HEK293T (cell line): ENCODE data around the gene DOCK3.

Experiments
- BHLHE40 ChIP-seq: fragments of 450-650 bp; IDR thresholded peaks from 2 replicates; pipeline ENCODE4 v1.6.1; 2016; ENCODE audit warnings: mild to moderate bottlenecking, moderate library complexity, borderline replicate concordance
- ELF4 ChIP-seq: fragments of 450-650 bp; IDR thresholded peaks from 2 replicates; pipeline ENCODE4 v1.6.1; 2017; ENCODE audit warnings: antibody characterized with exemption
- FOXA1 ChIP-seq: fragments of 450-650 bp; IDR thresholded peaks from 2 replicates; pipeline ENCODE4 v1.6.1; 2016; ENCODE audit warnings: mild to moderate bottlenecking
- FOXK2 ChIP-seq: fragments of 450-650 bp; IDR thresholded peaks from 2 replicates; pipeline ENCODE4 v1.6.1; 2016; ENCODE audit warnings: mild to moderate bottlenecking
- FOXM1 ChIP-seq: fragments of 450-650 bp; IDR thresholded peaks from 2 replicates; pipeline ENCODE4 v1.6.1; 2017; ENCODE audit warnings: mild to moderate bottlenecking, borderline replicate concordance
- SUZ12 ChIP-seq: fragments of 450-650 bp; IDR thresholded peaks from 2 replicates; pipeline ENCODE4 v1.6.1; 2016; ENCODE audit warnings: mild to moderate bottlenecking
- ZNF384 ChIP-seq: fragments of 450-650 bp; IDR thresholded peaks from 2 replicates; pipeline ENCODE4 v1.6.1; 2016

DNA sequence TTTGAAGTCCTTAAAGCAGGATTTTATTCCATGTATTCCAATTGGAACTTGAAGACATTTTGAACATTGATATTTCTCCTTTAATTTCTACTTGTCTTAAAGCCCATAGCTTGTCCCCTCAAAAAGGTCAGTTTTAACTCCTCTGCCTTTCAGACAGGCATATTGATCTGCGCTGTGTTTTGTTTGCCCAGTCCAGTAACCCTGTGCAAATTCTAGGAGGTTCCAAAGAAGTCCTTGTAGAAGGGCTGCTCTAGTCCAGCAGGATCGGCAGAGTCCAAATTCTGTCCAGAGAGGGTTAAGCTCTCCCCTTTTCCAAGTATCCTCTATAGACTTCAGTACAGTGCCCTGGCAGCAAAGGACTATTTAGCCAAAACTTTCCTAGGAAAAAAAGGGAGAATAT is 604.7 kb downstream of the DOCK3 start:
- TF ChIP-seq ZNF384 = no peak
- TF ChIP-seq SUZ12 = no peak
- TF ChIP-seq FOXA1 = no peak
- TF ChIP-seq FOXK2 = no peak
- TF ChIP-seq BHLHE40 = no peak
- TF ChIP-seq ELF4 = no peak
- TF ChIP-seq FOXM1 = no peak
